HL-60/S4 treated with phorbol 12-myristate 13-acetate at 8.2 ng/mL for 4 days and 3 days (cell line): ENCODE results near the gene ARHGAP40.
"Not testable (repeated sequence)": the region's sequence is repeated elsewhere in the genome, so short reads cannot be mapped to it uniquely, and the experiment has no call there.

ENCODE experiments used
- in situ Hi-C: fragments of 300-500 bp; cut with MboI; formaldehyde crosslinking; loops from 2 replicates; pipeline ENCODE4 v1.15.0; 2022; ENCODE audit warnings: low sequenced_read_pairs

The ARHGAP40 gene

GRCh38 chr20:38586181-38586525 lies 15.5 kb upstream of the ARHGAP40 start:
- in situ Hi-C loops: no loop called here

- in situ Hi-C loops: no loop called here
These were observed 13.3 kb upstream of the ARHGAP40 start for GRCh38 chr20:38588303-38588702.

- in situ Hi-C loops: no loop called here
These were observed 12.3 kb upstream of the ARHGAP40 start for GRCh38 chr20:38589351-38589750.

GRCh38 chr20:38589967-38590675 lies 11.5 kb upstream of the ARHGAP40 start:
- in situ Hi-C loops: no loop called here

- in situ Hi-C loops: no loop called here
These were observed 10.7 kb upstream of the ARHGAP40 start for GRCh38 chr20:38590676-38591473.

- in situ Hi-C loops: no loop called here
These were observed 9.9 kb upstream of the ARHGAP40 start for GRCh38 chr20:38591474-38592410.

- in situ Hi-C loops: not testable (repeated sequence)
These were observed 9.2 kb upstream of the ARHGAP40 start for GRCh38 chr20:38592411-38592790.

- in situ Hi-C loops: not testable (repeated sequence)
These were observed 7.3 kb upstream of the ARHGAP40 start for GRCh38 chr20:38594281-38594680.

GRCh38 chr20:38595886-38596285 lies 5.7 kb upstream of the ARHGAP40 start:
- in situ Hi-C loops: not testable (repeated sequence)

GRCh38 chr20:38599410-38599882 lies 2.2 kb upstream of the ARHGAP40 start:
- in situ Hi-C loops: no loop called here

GRCh38 chr20:38600057-38600456 lies 1.6 kb upstream of the ARHGAP40 start:
- in situ Hi-C loops: no loop called here

- in situ Hi-C loops: no loop called here
These were observed 574 bp downstream of the ARHGAP40 start for GRCh38 chr20:38602185-38602581.

- in situ Hi-C loops: no loop called here
These were observed 1.7 kb downstream of the ARHGAP40 start for GRCh38 chr20:38603286-38603685.

GRCh38 chr20:38604873-38605303 lies 3.3 kb downstream of the ARHGAP40 start:
- in situ Hi-C loops: no loop called here

- in situ Hi-C loops: no loop called here
These were observed 5.7 kb downstream of the ARHGAP40 start for GRCh38 chr20:38607351-38607750.

GRCh38 chr20:38608188-38608587 lies 6.6 kb downstream of the ARHGAP40 start:
- in situ Hi-C loops: no loop called here

GRCh38 chr20:38609815-38610214 lies 8.2 kb downstream of the ARHGAP40 start:
- in situ Hi-C loops: no loop called here

GRCh38 chr20:38610521-38610920 lies 8.9 kb downstream of the ARHGAP40 start:
- in situ Hi-C loops: no loop called here

- in situ Hi-C loops: no loop called here
These were observed 11.3 kb downstream of the ARHGAP40 start for GRCh38 chr20:38612751-38613515.

- in situ Hi-C loops: no loop called here
These were observed 13.7 kb downstream of the ARHGAP40 start for GRCh38 chr20:38615283-38615682.
